Muscle layer of colon (tissue), 2 donors: ENCODE results near the gene ARHGAP8.

ENCODE experiments used
- H3K27ac ChIP-seq: one replicate; pipeline ENCODE4 v1.7.0; 2013; ENCODE audit warnings: low read depth, mild to moderate bottlenecking, low read length, moderate library complexity
- H3K27me3 ChIP-seq, 2 donors: one replicate each; pipeline ENCODE4 v1.7.0; 2013; ENCODE audit warnings: low read length in 2 of 2, mild to moderate bottlenecking in 2 of 2; ENCODE audit not compliant: insufficient read depth in 2 of 2, control insufficient read depth in 1 of 2
- H3K36me3 ChIP-seq: one replicate; pipeline ENCODE4 v1.7.0; 2013; ENCODE audit warnings: mild to moderate bottlenecking, low read length; ENCODE audit not compliant: insufficient read depth
- H3K4me1 ChIP-seq: one replicate; pipeline ENCODE4 v1.7.0; 2013; ENCODE audit warnings: mild to moderate bottlenecking, low read length; ENCODE audit not compliant: insufficient read depth
- H3K4me3 ChIP-seq, 2 donors: one replicate each; pipeline ENCODE4 v1.7.0; 2013; ENCODE audit warnings: low read length in 2 of 2, low read depth in 1 of 2, mild to moderate bottlenecking in 1 of 2, moderate library complexity in 1 of 2
- H3K9ac ChIP-seq: one replicate; pipeline ENCODE4 v1.7.0; 2013; ENCODE audit warnings: low read length
- H3K9me3 ChIP-seq: one replicate; pipeline ENCODE4 v1.7.0; 2013; ENCODE audit warnings: mild to moderate bottlenecking, low read length
- donor health status: abdominal sarcoma.
- donor health status: Adenocarcinoma of cecum.

The ARHGAP8 gene

DNA sequence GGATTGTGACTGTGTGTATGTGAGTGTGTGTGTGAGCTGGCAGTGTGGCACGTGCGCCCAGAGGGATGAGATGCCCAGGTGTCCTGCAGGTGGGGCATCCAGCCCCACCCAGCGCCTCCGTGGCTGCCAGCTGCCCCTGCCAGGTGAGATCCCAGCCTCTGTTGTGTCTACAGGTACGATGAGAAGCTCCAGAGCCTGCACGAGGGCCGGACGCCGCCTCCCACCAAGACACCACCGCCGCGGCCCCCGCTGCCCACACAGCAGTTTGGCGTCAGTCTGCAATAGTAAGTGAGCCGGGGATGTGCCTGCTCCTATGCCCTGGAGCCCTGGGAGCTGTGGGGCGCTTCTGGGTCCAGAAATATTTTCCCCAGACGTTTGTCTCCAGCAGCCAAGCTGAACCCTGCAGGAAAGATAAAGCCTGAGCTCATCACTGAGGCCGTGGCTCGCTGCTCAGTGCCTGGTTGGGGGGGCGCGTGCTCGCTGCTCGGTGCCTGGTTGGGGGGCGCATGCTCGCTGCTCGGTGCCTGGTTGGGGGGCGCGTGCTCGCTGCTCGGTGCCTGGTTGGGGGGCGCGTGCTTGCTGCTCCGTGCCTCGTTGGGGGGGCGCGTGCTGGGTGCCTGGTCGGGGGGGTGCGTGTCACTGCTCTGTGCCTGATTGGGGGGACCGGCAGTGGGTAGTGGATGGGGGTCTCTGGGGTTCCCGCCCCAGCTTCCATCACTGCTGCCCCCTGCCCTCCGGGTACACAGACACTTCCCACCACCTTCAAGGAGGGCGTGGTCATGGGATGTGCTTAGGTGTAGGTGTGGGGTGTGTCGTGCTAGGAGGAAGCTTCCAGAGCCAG is 73.2 kb downstream of the ARHGAP8 start:
- Histone ChIP-seq H3K4me1 (no peaks in the 10 kb centered on the region), H3K9ac (no peak overlapping the region), H3K27ac (no peak overlapping the region), H3K27me3 (peaks cover 0 to 5% of the 10 kb centered on the region in 2 donors), H3K4me3 (no peak overlapping the region), H3K9me3 (no peaks in the 10 kb centered on the region), H3K36me3 (no peaks in the 10 kb centered on the region)

DNA sequence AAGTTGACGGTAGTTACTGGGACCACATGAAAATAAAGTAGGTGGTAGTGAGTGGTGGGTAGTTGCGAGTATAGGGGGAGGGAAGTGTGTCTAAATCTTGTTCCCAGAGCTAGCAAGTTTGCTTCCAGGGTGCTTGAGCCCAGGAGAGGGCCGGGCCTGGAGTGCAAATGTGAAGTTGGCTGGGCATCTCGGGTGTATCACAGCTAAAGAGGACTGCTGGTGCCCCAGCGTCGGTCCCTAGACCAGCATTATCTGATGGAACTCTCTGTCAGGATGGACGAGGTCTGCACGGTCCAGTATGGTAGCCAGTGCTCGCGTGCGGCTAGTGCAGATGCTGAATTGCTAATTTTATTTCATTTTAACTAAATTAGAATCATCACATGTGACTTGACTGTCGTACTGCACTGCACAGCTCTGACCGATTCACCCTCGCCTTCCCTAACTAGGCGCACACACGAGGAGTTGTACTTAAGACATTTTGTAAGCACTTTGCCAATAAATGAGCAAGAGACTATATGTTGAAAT is 75.4 kb downstream of the ARHGAP8 start:
- H3K9ac ChIP-seq, result no peak overlapping the region
- H3K9me3 ChIP-seq, result no peaks in the 10 kb centered on the region
- H3K27ac ChIP-seq, result no peak overlapping the region
- H3K27me3 ChIP-seq, result peaks cover 0 to 5% of the 10 kb centered on the region in 2 donors
- no peaks in the 10 kb centered on the region for H3K4me1 ChIP-seq
- H3K4me3 ChIP-seq, result no peak overlapping the region
- H3K36me3 ChIP-seq, result no peaks in the 10 kb centered on the region

DNA sequence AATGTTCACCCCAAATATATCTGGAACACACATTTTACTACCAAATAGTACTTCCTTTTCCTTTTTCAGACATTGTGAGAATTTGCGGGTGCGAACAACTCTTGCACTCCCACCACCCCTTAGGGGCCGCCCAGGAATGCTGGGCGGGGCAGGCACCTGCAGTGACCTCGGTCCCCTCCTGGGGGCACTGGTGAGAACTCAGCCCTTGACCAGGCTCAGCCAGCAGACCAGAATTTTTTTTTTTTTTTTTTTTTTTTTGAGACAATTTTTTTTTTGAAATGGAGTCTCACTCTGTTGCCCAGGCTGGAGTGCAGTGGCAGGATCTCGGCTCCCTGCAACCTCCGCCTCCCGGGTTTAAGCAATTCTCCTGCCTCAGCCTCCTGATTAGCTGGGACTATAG is 75.8 kb downstream of the ARHGAP8 start:
- H3K9ac ChIP-seq, result no peak overlapping the region
- peaks cover 0 to 5% of the 10 kb centered on the region in 2 donors for H3K27me3 ChIP-seq
- H3K36me3 ChIP-seq, result no peaks in the 10 kb centered on the region
- no peak overlapping the region for H3K27ac ChIP-seq
- no peak overlapping the region for H3K4me3 ChIP-seq
- H3K9me3 ChIP-seq, result no peaks in the 10 kb centered on the region
- no peaks in the 10 kb centered on the region for H3K4me1 ChIP-seq

DNA sequence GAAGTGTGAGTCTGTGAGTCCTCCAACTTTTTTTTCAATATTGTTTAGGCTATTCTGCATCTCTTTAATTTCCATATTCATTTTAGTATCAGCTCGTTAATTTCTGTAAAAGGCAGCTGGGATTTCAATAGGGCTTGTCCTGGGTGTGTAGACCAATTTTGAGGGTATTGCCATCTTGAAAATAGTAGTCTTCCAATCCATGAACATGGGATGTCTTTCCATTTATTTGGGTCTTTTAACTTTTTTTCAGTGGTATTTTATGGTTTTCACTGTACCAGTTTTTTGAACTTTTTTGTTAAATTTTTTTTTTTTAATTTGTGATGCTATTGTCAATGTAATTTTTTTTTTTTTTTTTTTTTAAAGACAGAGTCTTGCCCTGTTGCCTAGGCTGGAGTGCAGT is 79.5 kb downstream of the ARHGAP8 start:
- Histone ChIP-seq H3K9me3 (peaks cover 5% of the 10 kb centered on the region), H3K27me3 (no peaks in the 10 kb centered on the region), H3K27ac (no peak overlapping the region), H3K36me3 (no peaks in the 10 kb centered on the region), H3K4me3 (no peak overlapping the region), H3K4me1 (no peaks in the 10 kb centered on the region), H3K9ac (no peak overlapping the region)

DNA sequence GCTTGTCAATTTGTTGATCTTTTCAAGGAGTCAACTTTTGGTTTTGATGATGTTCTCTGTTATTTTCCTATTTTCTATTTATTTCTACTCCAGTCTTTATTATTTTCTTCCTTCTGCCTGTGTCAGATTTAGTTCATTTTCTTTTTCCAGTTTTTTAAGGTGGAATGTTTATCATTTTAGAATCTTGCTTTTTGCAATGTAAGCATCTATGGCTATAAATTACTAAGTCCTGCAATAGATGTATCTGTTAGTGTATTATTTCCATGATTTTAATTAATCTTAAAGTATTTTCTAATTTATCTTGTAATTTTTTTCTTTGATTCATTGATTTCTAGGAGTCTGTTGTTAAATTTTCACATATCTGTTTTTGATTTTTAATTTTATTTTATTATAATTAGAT is 81.7 kb downstream of the ARHGAP8 start:
- H3K27ac ChIP-seq, result no peak overlapping the region
- no peak overlapping the region for H3K9ac ChIP-seq
- H3K4me3 ChIP-seq, result no peak overlapping the region
- H3K27me3 ChIP-seq, result no peaks in the 10 kb centered on the region
- no peaks in the 10 kb centered on the region for H3K36me3 ChIP-seq
- H3K9me3 ChIP-seq, result peaks cover 5% of the 10 kb centered on the region
- no peaks in the 10 kb centered on the region for H3K4me1 ChIP-seq

DNA sequence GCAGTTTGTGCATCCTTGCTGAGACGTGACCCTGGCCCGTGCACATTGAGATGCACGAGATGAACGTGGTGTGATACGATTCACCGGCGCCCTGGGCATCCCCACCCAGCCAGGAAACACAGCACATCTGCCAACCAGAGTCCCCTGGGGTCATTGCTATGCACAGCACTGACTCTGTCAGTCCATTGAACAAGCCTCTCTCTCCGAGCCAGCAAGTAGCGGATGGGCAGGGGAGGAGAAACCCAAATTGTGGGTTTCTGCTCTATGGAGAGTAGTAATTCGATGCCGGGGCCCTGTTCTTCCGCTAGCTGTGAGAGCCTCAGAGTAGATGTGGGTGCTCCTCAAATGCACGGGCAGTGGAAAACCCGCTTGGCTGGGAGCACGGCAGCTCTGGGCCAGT is 85.1 kb downstream of the ARHGAP8 start:
- peaks cover 5% of the 10 kb centered on the region for H3K9me3 ChIP-seq
- H3K27ac ChIP-seq, result no peak overlapping the region
- H3K4me3 ChIP-seq, result no peak overlapping the region
- H3K27me3 ChIP-seq, result no peaks in the 10 kb centered on the region
- no peaks in the 10 kb centered on the region for H3K4me1 ChIP-seq
- no peaks in the 10 kb centered on the region for H3K36me3 ChIP-seq
- no peak overlapping the region for H3K9ac ChIP-seq

DNA sequence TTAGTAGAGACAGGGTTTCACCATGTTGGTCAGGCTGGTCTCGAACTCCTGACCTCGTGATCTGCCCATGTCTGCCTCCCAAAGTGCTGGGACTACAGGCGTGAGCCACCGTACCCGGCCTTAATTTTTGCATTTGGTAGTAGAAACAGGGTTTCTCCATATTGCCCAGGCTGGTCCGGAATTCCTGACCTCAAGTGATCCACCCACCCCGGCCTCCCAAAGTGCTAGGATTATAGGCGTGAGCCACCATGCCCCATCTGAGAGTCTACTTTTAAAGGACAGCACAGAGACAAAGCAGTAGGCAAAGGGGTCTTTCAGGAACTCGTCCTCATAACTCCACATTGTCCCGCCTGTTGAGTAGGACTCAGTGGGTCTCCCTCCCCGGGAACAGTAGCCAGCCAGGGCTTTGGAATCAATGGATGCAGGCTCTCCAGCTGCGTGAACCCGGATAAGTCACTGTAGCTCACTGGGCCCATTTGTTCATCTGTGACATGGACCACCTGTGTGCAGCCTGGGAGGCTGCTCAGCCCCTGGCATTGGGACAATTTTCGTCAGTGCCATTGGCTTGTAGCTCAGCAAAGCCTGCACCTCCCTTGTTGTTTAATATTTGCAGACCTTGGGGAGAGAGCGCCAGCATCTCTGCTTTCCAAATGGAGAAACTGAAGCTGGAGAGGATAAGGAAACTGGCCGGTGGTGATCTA is 86.1 kb downstream of the ARHGAP8 start:
- Histone ChIP-seq H3K4me1 (no peaks in the 10 kb centered on the region), H3K9ac (no peak overlapping the region), H3K27ac (no peak overlapping the region), H3K36me3 (no peaks in the 10 kb centered on the region), H3K4me3 (no peak overlapping the region), H3K27me3 (no peaks in the 10 kb centered on the region), H3K9me3 (peaks cover 5% of the 10 kb centered on the region)

- Histone ChIP-seq H3K4me3 (no peak overlapping the region), H3K9me3 (peaks cover 5% of the 10 kb centered on the region), H3K27me3 (no peaks in the 10 kb centered on the region), H3K9ac (no peak overlapping the region), H3K27ac (no peak overlapping the region), H3K4me1 (no peaks in the 10 kb centered on the region), H3K36me3 (no peaks in the 10 kb centered on the region)
Measured at GRCh38 chr22:44839061-44839460, 86.7 kb downstream of the ARHGAP8 start.

DNA sequence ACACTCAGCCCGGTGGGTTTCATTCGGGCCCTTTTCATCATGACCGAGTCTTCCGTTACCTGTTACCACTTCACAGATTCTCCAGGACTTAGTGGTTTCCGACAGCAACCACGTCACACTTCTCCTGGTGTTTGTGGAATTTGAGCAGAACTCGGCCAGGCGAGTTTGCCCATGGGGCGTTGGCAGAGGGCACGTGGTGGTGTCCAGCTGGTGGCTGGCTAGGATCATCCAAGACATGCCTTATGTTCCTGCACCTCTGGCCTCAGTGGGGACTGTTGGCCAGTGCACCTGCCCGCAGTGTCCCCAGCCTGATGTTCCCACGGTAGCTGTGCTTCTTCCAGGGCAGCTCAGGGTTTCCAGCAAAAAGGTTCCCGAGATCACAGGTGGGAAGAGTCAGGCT is 87.3 kb downstream of the ARHGAP8 start:
- no peaks in the 10 kb centered on the region for H3K27me3 ChIP-seq
- no peak overlapping the region for H3K27ac ChIP-seq
- no peak overlapping the region for H3K9ac ChIP-seq
- H3K4me1 ChIP-seq, result no peaks in the 10 kb centered on the region
- peaks cover 6% of the 10 kb centered on the region for H3K9me3 ChIP-seq
- H3K4me3 ChIP-seq, result no peak overlapping the region
- H3K36me3 ChIP-seq, result no peaks in the 10 kb centered on the region

DNA sequence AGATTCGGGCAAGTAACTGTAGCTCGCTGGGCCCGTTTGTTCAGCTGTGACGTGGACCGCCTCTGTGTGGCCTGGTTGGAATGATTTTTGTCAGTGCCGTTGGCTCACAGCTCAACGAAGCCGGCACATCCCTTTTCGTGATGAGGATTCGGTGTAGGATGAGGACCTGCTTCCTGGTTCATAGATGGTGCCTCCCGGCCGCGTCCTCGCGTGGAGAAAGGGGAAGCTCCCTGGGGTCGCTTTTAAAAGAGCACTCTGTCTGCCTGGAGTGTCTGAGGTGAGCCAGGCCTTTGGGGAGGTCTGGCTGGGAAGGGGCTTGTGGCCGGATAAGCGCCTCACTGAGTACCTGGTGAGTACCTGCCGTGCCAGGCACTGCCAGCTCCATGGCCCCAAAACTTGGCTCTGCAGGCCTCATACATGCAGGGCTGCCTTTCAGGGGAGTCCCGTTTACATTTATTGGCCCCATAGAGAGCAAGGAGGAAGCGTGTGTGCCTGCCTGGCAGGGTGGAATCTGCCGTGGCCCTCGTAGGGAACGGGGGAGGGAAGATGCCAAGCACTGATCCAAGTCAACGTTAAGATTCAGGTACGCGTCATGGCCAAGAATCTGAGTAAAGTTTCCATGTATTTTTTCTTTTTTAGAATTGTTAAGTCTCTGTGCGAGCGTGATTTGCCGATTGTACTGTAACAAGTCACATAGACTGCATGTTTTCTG is 88.4 kb downstream of the ARHGAP8 start:
- no peak overlapping the region for H3K27ac ChIP-seq
- H3K9me3 ChIP-seq, result peaks cover 5% of the 10 kb centered on the region
- no peaks in the 10 kb centered on the region for H3K4me1 ChIP-seq
- H3K4me3 ChIP-seq, result no peak overlapping the region
- H3K9ac ChIP-seq, result no peak overlapping the region
- no peaks in the 10 kb centered on the region for H3K36me3 ChIP-seq
- H3K27me3 ChIP-seq, result no peaks in the 10 kb centered on the region

GRCh38 chr22:44842417-44842816 is 90.0 kb downstream of the ARHGAP8 start:
- no peak overlapping the region for H3K4me3 ChIP-seq
- H3K27ac ChIP-seq, result no peak overlapping the region
- no peak overlapping the region for H3K9ac ChIP-seq
- H3K36me3 ChIP-seq, result no peaks in the 10 kb centered on the region
- no peaks in the 10 kb centered on the region for H3K27me3 ChIP-seq
- H3K9me3 ChIP-seq, result peaks cover 4% of the 10 kb centered on the region
- H3K4me1 ChIP-seq, result no peaks in the 10 kb centered on the region
